WTC11 (cell line): Measurements from ENCODE around the gene SLIT1.

Source experiments
- CBFB ChIP-seq: sonication (generic); formaldehyde crosslinking; IDR thresholded peaks from 2 replicates; pipeline ENCODE4 v1.8.1; 2022; ENCODE audit warnings: mild to moderate bottlenecking, low read depth, missing genetic modification reagents
- CREB1 ChIP-seq: sonication (generic); formaldehyde crosslinking; IDR thresholded peaks from 2 replicates; pipeline ENCODE4 v1.8.0; 2023; ENCODE audit warnings: mild to moderate bottlenecking, missing genetic modification reagents
- CTCF ChIP-seq: fragments of 200-600 bp; IDR thresholded peaks from 2 replicates; pipeline ENCODE4 v1.8.0; 2022; ENCODE audit warnings: antibody characterized with exemption
- IRF2 ChIP-seq: sonication (generic); formaldehyde crosslinking; IDR thresholded peaks from 2 replicates; pipeline ENCODE4 v1.8.0; 2022; ENCODE audit warnings: low read depth, missing genetic modification reagents, borderline replicate concordance
- JUN ChIP-seq: sonication (generic); formaldehyde crosslinking; IDR thresholded peaks from 2 replicates; pipeline ENCODE4 v1.8.0; 2023; ENCODE audit warnings: mild to moderate bottlenecking, missing genetic modification reagents
- NR2C2 ChIP-seq: sonication (generic); formaldehyde crosslinking; IDR thresholded peaks from 2 replicates; pipeline ENCODE4 v1.8.0; 2022; ENCODE audit warnings: mild to moderate bottlenecking, missing genetic modification reagents
- TCF7 ChIP-seq: sonication (generic); formaldehyde crosslinking; IDR thresholded peaks from 2 replicates; pipeline ENCODE4 v1.8.0; 2022; ENCODE audit warnings: mild to moderate bottlenecking, low read depth, missing genetic modification reagents, moderate library complexity
- TF ChIP-seq, protein P1 (sequence below): sonication (generic); formaldehyde crosslinking; IDR thresholded peaks from 2 replicates; pipeline ENCODE4 v1.8.0; 2022; ENCODE audit warnings: mild to moderate bottlenecking, missing genetic modification reagents

DNA sequence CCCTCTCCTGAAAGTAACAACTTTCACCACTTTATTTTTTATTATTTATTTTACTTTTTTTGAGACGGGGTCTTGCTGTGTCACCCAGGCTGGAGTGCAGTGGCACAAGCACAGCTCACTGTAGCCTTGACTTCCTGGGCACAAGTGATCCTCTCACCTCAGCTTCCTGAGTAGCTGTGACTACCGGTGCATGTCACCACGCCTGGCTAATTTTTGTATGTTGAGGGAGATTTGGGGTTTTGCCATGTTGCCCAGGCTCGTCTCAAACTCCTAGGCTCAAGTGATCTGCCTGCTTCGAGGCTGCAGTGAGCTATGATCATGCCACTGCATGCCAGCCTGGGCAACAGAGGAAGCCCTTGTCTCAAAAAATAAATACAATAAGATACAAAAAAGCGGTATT is 14.9 kb upstream of the SLIT1 start:
- no peak for TF ChIP-seq CTCF
- no peak for TF ChIP-seq NR2C2 (CRISPR knock-in tag)
- no peak for TF ChIP-seq JUN
- TF ChIP-seq, protein P1, sequence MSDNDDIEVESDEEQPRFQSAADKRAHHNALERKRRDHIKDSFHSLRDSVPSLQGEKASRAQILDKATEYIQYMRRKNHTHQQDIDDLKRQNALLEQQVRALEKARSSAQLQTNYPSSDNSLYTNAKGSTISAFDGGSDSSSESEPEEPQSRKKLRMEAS, result no peak
- TF ChIP-seq TCF7 (CRISPR knock-in tag), result no peak
- no peak for TF ChIP-seq IRF2 (CRISPR knock-in tag)
- TF ChIP-seq CBFB, result no peak
- no peak for TF ChIP-seq CREB1 (CRISPR knock-in tag)
